Measurements from ENCODE around the gene ZDHHC14.

Gene ZDHHC14

DNA sequence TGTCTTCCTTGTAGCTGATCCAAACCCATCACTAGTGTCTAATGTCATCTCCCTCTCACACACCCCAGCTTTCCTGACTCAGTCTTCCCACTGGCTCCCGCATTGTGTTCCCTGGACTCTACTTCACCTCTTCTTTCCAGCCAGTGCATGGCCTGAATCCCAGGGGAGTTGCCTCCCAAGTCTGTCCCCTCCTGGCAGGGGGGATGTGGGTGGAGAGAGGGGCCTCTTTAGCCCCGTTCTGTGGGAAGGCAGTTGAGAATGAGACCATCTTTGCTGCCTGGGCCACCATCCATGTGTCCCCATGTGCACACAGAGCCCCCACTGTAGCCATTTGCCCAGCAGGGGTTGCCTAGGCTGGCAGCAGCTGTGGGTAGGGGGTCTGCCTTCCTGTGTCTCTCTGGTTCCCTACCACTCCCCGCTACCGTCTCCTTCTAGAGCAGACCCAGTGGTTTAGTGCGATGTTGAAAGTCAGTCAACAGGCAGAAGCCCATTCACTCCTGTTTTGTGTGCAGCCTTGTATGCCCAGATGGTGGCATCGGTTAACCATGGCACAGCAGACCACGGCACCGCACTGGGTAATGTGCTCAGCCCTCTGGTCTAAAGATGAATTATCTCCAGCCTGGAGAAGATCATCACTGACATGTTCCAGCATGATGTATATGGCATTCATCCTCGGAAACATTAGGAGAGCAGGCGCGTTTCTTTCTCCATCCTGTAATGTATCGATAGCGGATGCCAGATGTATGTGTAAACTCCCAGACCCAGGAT is 263.2 kb downstream of the ZDHHC14 start:
- DNase-seq (ENCODE audit: low read depth in 2 of 2): no peak

- DNase-seq (ENCODE audit: low read depth in 2 of 2): no peak
These were observed 264.3 kb downstream of the ZDHHC14 start for GRCh38 chr6:157645201-157645795.

DNA sequence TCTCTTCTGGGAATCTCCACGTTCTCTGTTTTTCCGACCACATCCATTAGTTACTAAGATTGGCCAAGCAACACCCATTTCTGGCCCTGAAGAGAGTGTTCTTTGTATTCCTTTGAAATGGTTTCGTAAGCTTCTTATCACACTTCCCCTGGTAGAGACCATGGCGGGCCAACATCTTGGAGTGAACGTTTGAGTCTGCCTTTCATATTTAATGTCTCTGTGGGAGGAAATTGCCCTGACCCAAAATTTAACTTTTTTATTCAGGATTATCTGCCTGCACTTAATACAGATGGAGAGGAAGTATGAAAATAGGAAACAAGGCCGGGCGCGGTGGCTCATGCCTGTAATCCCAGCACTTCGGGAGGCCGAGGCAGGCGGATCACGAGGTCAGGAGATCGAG is 265.0 kb downstream of the ZDHHC14 start:
- DNase-seq (ENCODE audit: low read depth in 2 of 2): no peak

GRCh38 chr6:157647261-157647915 is 266.4 kb downstream of the ZDHHC14 start:
- no peak for DNase-seq (ENCODE audit: low read depth in 2 of 2)

DNA sequence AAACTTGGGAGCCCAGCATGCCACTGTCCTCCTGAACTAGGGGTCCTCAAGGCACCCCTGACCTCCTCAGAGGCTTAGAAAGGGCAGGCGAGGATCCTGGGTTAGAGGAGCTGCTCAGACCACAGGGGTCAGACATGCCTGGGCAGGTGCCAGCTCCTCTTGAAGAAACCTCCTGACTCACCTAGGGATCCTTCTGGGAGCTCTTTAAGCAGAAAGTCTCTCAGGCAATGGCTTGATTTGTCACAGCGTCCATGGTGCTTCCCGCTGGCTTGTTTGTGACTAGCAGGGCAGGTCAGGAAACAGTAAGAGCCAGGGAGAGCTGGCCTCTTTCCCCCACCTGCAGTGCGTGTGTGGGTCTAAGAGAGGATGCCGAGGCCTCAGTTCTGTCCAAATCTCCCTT is 267.6 kb downstream of the ZDHHC14 start:
- no peak for DNase-seq (ENCODE audit: low read depth in 2 of 2)

GRCh38 chr6:157649311-157650260 is 268.6 kb downstream of the ZDHHC14 start:
- DNase-seq (ENCODE audit: low read depth in 2 of 2): no peak

DNA sequence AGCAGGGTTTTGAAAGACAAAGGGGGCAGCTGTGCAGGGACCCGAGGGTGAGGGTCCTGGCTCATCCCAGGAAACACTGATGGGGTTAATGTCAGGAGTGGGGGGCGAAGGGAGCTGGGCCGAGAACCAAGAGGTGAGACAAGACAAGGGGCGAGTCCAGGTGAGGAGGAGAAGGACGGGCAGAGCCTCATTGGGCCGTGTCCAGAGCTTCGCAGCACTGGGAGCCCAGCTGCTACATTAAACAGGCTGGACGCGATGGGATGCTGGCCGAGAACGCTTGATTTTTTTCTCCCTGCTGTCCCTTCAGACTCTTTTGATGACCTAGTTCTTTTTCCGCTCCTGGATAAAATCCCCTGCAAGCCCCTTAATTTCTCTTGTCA is 269.3 kb downstream of the ZDHHC14 start:
- DNase-seq (ENCODE audit: low read depth in 2 of 2): no peak

GRCh38 chr6:157650801-157651200 is 269.8 kb downstream of the ZDHHC14 start:
- DNase-seq (ENCODE audit: low read depth in 2 of 2): no peak

DNA sequence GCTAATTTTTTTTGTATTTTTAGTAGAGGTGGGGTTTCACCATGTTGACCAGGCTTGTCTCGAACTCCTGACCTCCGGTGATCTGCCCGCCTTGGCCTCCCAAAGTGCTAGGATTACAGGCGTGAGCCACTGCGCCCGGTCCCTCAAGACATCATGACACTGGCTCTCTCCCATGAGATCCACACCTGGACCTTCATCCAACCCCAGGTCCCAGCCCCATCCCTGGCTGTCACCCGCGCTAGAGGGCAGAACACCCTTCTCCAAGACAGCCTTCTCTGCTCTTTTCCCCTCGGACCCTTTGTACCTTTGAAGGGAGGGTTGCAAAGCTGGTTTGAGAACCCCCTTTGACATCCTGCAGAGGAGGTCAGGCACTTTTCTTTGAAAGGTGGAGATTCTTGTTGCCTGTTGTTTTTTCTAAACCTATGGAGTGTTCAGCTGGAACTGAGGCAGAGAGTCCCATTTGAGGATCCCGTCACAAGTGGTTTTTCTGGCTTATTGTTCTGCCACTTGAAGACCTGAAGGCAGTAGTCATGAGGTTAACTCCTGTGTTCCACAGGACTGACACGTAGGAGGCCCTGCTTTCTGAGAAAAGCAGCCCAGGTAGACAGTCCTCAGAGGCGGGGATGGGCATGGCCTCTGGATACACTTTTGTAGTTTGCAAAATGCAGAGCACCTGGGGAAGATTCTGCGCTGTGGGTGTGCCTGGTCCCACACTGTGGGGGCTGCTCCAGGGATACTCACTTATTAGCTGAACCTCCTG is 270.9 kb downstream of the ZDHHC14 start:
- DNase-seq (ENCODE audit: low read depth in 2 of 2): no peak

DNA sequence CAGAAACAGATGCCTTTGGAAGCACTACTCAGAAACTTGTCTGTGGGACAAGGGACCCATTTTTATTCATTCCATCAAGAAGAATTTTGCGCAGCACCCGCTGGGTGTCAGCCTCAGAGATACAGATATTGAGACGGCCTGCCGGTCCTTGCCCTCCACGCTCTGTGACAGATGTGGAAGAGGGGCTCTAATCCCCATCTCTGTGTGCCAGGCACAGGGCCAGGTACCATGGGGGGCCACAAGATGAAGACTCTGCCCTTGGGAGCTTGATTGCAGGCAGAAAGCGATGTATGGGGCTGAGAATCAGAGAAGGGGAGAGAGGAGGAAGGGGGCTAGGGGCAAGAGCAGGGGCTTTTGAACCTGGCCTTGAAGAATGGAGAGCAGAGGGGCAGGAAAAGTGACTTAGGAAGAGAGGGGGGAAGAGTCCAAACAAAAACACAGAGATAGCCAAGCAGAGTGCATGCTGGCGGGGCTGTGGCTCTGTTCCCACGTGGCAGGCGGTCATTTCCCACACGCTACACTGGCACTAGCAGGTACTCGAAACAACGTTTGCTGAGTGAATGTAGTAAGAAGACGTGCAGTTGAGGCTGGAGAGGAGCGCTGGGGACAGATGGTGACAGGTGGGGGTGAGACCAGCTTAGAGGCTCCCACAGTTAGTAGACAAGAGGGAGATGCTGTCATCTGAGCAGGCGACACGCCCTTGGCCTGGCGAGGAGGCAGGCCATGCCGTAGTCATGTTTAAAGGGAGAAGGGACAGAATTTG is 271.8 kb downstream of the ZDHHC14 start:
- no peak for DNase-seq (ENCODE audit: low read depth in 2 of 2)

- no peak for DNase-seq (ENCODE audit: low read depth in 2 of 2)
These were observed 272.5 kb downstream of the ZDHHC14 start for GRCh38 chr6:157653521-157653920.

DNA sequence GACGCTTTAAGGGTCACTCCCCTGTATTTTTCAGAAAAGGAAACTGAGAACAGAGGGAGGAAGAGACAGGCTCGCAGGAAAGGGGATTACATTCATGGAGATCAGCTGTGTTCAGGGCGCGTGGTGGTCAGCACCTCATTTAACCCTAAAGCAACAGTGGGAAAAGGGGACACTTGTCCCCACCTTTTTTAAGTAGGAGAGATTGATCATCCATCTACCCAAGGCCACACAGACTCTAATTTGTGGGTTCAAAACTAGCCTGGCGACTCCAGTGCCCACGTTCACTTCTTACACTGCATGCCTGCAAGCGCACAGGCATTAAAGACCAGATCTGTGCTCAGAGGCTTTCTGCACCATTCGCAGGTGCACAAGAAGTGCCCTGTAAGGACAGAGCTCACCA is 274.1 kb downstream of the ZDHHC14 start:
- DNase-seq (ENCODE audit: low read depth in 2 of 2): no peak

- DNase-seq (ENCODE audit: low read depth in 2 of 2): no peak
These were observed 275.5 kb downstream of the ZDHHC14 start for GRCh38 chr6:157656437-157656997.

DNA sequence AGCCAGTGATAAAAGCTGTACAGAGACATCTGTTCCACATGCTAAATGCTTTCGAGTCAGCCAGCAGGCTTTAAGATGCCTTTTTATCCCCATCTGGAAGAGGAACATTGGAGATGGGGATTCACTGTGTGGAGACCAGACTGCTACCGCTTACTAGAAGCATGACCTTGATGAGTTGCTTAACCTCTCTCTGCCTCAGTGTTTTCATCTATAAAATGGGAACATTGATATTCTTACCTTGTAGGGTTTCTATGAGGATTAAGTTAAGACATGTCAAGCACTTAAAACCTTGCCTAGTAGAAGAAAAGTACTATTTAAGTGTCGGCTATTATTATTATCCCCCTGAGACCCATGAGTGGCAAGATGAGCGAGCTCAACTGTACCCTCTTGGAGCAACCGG is 276.8 kb downstream of the ZDHHC14 start:
- DNase-seq (ENCODE audit: low read depth in 2 of 2): no peak

- DNase-seq (ENCODE audit: low read depth in 2 of 2): no peak
These were observed 277.3 kb downstream of the ZDHHC14 start for GRCh38 chr6:157658301-157658700.

- DNase-seq (ENCODE audit: low read depth in 2 of 2): no peak
These were observed 278.7 kb downstream of the ZDHHC14 start for GRCh38 chr6:157659536-157660271.

- DNase-seq (ENCODE audit: low read depth in 2 of 2): no peak
These were observed 279.4 kb downstream of the ZDHHC14 start for GRCh38 chr6:157660414-157660813.

- DNase-seq (ENCODE audit: low read depth in 2 of 2): no peak
These were observed 280.7 kb downstream of the ZDHHC14 start for GRCh38 chr6:157661652-157662051.

- DNase-seq (ENCODE audit: low read depth in 2 of 2): no peak
These were observed 282.3 kb downstream of the ZDHHC14 start for GRCh38 chr6:157663261-157663660.
